A172 (cell line): ENCODE results near the gene CYP3A7. TPM values are rescaled to one million over a fixed set of nuclear protein-coding genes. Genes with fewer than 3 reads are reported as not detected.
"Not testable (repeated sequence)": the region's sequence is repeated elsewhere in the genome, so short reads cannot be mapped to it uniquely, and the experiment has no call there.

ENCODE experiments used
- DNase-seq: peaks from one replicate; pipeline ENCODE4 v3.0.0-alpha.2; 2015; ENCODE audit warnings: low spot score
- total RNA-seq: library from RNA; depleted of rRNA; stranded (reverse); fragments of >200 nt; shearing (Covaris generic); gene quantifications from 2 replicates; pipeline ENCODE4 v1.2.3, GENCODE V29; 2014; rRNA removed

The CYP3A7 gene
- total RNA-seq, 1 experiment from 2014 or later: not detected

- DNase-seq: no peak
Observed at GRCh38 chr7:99669782-99670181, 65.2 kb downstream of the CYP3A7 start.

- DNase-seq: no peak
Observed at GRCh38 chr7:99668541-99668940, 66.5 kb downstream of the CYP3A7 start.

- DNase-seq: no peak
Observed at GRCh38 chr7:99667179-99667578, 67.8 kb downstream of the CYP3A7 start.

- no peak for DNase-seq
Observed at GRCh38 chr7:99666013-99666395, 69.0 kb downstream of the CYP3A7 start.

- DNase-seq: no peak
Observed at GRCh38 chr7:99665312-99666012, 69.5 kb downstream of the CYP3A7 start.

GRCh38 chr7:99657879-99658278, 77.1 kb downstream of the CYP3A7 start:
- DNase-seq: not testable (repeated sequence)

Other genes with a start within 250 kb of the CYP3A7 start
- 23.7 and 26.8 TPM in 2 replicates for gene ZNF394, start 234.9 kb downstream of the CYP3A7 start, total RNA-seq
- gene ZKSCAN5, start 230.5 kb downstream of the CYP3A7 start, total RNA-seq: 16.2 and 17.9 TPM in 2 replicates
- 11.4 and 12.3 TPM in 2 replicates for gene FAM200A, start 183.1 kb downstream of the CYP3A7 start, total RNA-seq
- 90.2 and 92.1 TPM in 2 replicates for gene ZNF655, start 176.6 kb downstream of the CYP3A7 start, total RNA-seq
- not detected in 2 replicates for gene TMEM225B, start 136.9 kb downstream of the CYP3A7 start, total RNA-seq
- gene ZSCAN25, start 118.2 kb downstream of the CYP3A7 start, total RNA-seq: 11.7 and 12.1 TPM in 2 replicates
- 1.9 and 3.8 TPM in 2 replicates for gene CYP3A5, start 55.2 kb downstream of the CYP3A7 start, total RNA-seq
- not detected in 2 replicates for gene CYP3A4, start 49.0 kb upstream of the CYP3A7 start, total RNA-seq
- gene CYP3A43, start 92.8 kb upstream of the CYP3A7 start, total RNA-seq: not detected in 2 replicates
- not detected in 2 replicates for gene OR2AE1, start 141.8 kb upstream of the CYP3A7 start, total RNA-seq
- gene TRIM4, start 184.3 kb upstream of the CYP3A7 start, total RNA-seq: 11.1 and 12.7 TPM in 2 replicates
- not detected in 2 replicates for gene GJC3, start 194.4 kb upstream of the CYP3A7 start, total RNA-seq
- not detected in 2 replicates for gene AZGP1, start 240.8 kb upstream of the CYP3A7 start, total RNA-seq